IMR-90 (cell line): ENCODE data around the gene MYO10.

Source experiments
- CHD1 ChIP-seq: IDR thresholded peaks from 2 replicates; pipeline ENCODE4 v1.6.1; 2012; ENCODE audit warnings: low read depth, low read length, improper control_type of control experiment
- POLR2A ChIP-seq: IDR thresholded peaks from 2 replicates; pipeline ENCODE4 v1.6.1; 2012; ENCODE audit warnings: mild to moderate bottlenecking, low read depth, low read length
- RAD21 ChIP-seq: IDR thresholded peaks from 2 replicates; pipeline ENCODE4 v1.6.1; 2012; ENCODE audit warnings: low read length, improper control_type of control experiment
- TF ChIP-seq, protein P1 (sequence below): conservative IDR thresholded peaks from 2 replicates; pipeline ENCODE4 v1.5.1; 2012; ENCODE audit warnings: mild to moderate bottlenecking, low read depth, low read length, improper control_type of control experiment

GRCh38 chr5:16863469-16863946 is 72.6 kb downstream of the MYO10 start:
- TF ChIP-seq, protein P1, sequence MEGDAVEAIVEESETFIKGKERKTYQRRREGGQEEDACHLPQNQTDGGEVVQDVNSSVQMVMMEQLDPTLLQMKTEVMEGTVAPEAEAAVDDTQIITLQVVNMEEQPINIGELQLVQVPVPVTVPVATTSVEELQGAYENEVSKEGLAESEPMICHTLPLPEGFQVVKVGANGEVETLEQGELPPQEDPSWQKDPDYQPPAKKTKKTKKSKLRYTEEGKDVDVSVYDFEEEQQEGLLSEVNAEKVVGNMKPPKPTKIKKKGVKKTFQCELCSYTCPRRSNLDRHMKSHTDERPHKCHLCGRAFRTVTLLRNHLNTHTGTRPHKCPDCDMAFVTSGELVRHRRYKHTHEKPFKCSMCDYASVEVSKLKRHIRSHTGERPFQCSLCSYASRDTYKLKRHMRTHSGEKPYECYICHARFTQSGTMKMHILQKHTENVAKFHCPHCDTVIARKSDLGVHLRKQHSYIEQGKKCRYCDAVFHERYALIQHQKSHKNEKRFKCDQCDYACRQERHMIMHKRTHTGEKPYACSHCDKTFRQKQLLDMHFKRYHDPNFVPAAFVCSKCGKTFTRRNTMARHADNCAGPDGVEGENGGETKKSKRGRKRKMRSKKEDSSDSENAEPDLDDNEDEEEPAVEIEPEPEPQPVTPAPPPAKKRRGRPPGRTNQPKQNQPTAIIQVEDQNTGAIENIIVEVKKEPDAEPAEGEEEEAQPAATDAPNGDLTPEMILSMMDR = no peak
- TF ChIP-seq CHD1 = no peak
- TF ChIP-seq POLR2A = no peak
- no peak for TF ChIP-seq RAD21
